ENCODE data around the gene TMEM53. TPM values are rescaled to one million over a fixed set of nuclear protein-coding genes. Genes with fewer than 3 reads are reported as not detected.

TMEM53 gene
- total RNA-seq, 1 donor = 6.9 TPM

DNA sequence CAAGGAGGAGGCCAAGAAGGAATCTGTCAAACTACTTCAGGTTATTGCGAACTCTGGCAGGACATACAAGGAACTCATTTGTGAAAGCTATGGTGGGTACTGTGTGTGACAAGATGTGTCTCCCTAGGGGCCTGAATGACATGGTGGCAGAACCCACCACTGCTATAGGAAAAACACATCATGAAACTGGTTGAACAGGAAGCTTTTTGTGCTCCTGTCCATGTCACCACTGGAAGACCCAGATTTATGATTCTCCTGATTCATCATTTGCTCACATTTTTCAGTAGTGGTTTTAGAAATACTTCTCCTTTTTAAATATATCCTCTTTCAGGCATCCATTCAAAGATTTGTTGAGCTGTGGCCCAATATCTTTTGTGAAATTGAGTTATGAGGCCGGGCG, 23.9 kb upstream of the TMEM53 start:
- TF ChIP-seq, protein P1, sequence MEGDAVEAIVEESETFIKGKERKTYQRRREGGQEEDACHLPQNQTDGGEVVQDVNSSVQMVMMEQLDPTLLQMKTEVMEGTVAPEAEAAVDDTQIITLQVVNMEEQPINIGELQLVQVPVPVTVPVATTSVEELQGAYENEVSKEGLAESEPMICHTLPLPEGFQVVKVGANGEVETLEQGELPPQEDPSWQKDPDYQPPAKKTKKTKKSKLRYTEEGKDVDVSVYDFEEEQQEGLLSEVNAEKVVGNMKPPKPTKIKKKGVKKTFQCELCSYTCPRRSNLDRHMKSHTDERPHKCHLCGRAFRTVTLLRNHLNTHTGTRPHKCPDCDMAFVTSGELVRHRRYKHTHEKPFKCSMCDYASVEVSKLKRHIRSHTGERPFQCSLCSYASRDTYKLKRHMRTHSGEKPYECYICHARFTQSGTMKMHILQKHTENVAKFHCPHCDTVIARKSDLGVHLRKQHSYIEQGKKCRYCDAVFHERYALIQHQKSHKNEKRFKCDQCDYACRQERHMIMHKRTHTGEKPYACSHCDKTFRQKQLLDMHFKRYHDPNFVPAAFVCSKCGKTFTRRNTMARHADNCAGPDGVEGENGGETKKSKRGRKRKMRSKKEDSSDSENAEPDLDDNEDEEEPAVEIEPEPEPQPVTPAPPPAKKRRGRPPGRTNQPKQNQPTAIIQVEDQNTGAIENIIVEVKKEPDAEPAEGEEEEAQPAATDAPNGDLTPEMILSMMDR (IDR thresholded peaks at IDR 0.05; ENCODE audit: extremely low read depth, low read depth, low read length) = no peak
- Histone ChIP-seq H3K4me3 (ENCODE audit: insufficient read depth, low read length) (no peak overlapping the region), H3K36me3 (ENCODE audit: insufficient read depth, low read length) (no peaks in the 10 kb centered on the region), H3K4me1 (ENCODE audit: insufficient read depth, low read length) (no peaks in the 10 kb centered on the region), H3K4me2 (ENCODE audit: insufficient read depth, low read length) (no peak overlapping the region), H3K79me2 (ENCODE audit: insufficient read depth, low read length) (no peaks in the 10 kb centered on the region), H3K9me3 (ENCODE audit: low read depth, low read length) (no peaks in the 10 kb centered on the region), H3K27me3 (ENCODE audit: insufficient read depth, low read length) (no peaks in the 10 kb centered on the region), H4K20me1 (ENCODE audit: insufficient read depth, low read length) (no peaks in the 10 kb centered on the region), H3K27ac (ENCODE audit: low read depth, low read length) (no peak overlapping the region), H2AFZ (ENCODE audit: low read length) (no peak overlapping the region)
- no peak for DNase-seq (ENCODE audit: insufficient read length, low spot score, missing footprints)

GRCh38 chr1:44696789-44697345, 22.6 kb upstream of the TMEM53 start:
- H3K4me2 ChIP-seq (ENCODE audit: insufficient read depth, low read length) = no peak overlapping the region
- H3K4me3 ChIP-seq (ENCODE audit: insufficient read depth, low read length) = no peak overlapping the region
- no peak for DNase-seq (ENCODE audit: insufficient read length, low spot score, missing footprints)
- H3K4me1 ChIP-seq (ENCODE audit: insufficient read depth, low read length) = no peaks in the 10 kb centered on the region
- H4K20me1 ChIP-seq (ENCODE audit: insufficient read depth, low read length) = no peaks in the 10 kb centered on the region
- no peak overlapping the region for H3K27ac ChIP-seq (ENCODE audit: low read depth, low read length)
- H3K9me3 ChIP-seq (ENCODE audit: low read depth, low read length) = no peaks in the 10 kb centered on the region
- H3K36me3 ChIP-seq (ENCODE audit: insufficient read depth, low read length) = no peaks in the 10 kb centered on the region
- no peak overlapping the region for H2AFZ ChIP-seq (ENCODE audit: low read length)
- H3K79me2 ChIP-seq (ENCODE audit: insufficient read depth, low read length) = no peaks in the 10 kb centered on the region
- TF ChIP-seq, protein P1 (IDR thresholded peaks at IDR 0.05; ENCODE audit: extremely low read depth, low read depth, low read length) = no peak
- no peaks in the 10 kb centered on the region for H3K27me3 ChIP-seq (ENCODE audit: insufficient read depth, low read length)

DNA sequence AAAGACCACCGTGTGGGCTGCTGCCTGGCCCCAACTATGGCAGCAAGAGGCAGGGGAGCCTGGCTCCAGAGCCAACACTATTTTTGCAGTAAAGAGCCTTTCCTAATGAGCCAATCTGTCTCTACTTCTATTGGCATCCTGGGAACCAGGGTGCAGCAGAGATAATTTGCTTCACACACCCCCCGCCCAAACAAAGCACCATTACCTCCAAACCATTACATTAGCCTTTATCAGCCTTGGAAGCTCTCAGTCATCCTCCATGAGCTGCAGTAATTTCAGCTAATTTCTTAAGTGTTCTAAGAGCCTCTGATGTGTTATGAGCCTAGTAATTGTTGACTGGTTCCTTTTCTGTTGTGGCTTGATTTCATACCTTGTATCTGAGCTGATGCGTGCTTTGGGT, 21.8 kb upstream of the TMEM53 start:
- Histone ChIP-seq H4K20me1 (ENCODE audit: insufficient read depth, low read length) (no peaks in the 10 kb centered on the region), H3K9me3 (ENCODE audit: low read depth, low read length) (no peaks in the 10 kb centered on the region), H3K79me2 (ENCODE audit: insufficient read depth, low read length) (no peaks in the 10 kb centered on the region), H3K4me3 (ENCODE audit: insufficient read depth, low read length) (no peak overlapping the region), H3K36me3 (ENCODE audit: insufficient read depth, low read length) (no peaks in the 10 kb centered on the region), H3K27me3 (ENCODE audit: insufficient read depth, low read length) (no peaks in the 10 kb centered on the region), H3K27ac (ENCODE audit: low read depth, low read length) (no peak overlapping the region), H2AFZ (ENCODE audit: low read length) (no peak overlapping the region), H3K4me1 (ENCODE audit: insufficient read depth, low read length) (no peaks in the 10 kb centered on the region), H3K4me2 (ENCODE audit: insufficient read depth, low read length) (no peak overlapping the region)
- DNase-seq (ENCODE audit: insufficient read length, low spot score, missing footprints) = no peak
- TF ChIP-seq, protein P1 (IDR thresholded peaks at IDR 0.05; ENCODE audit: extremely low read depth, low read depth, low read length) = no peak

DNA sequence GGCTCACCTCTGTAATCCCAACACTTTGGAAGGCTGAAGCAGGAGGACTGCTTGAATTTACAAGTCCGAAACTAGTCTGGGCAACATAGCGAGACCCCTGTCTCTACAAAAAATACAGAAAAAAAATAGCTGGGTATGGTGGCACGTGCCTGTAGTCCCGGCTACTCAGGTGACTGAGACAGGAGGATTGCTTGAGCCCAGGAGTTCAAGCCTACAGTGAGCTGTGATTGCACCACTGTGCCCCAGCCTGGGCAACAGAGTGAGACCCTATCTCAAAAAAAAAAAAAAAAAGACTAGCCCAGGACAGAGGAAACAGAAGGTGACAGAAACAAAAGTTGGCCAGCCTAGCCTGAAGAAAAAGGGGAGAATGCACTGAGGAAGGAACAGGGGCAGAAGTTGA, 21.4 kb upstream of the TMEM53 start:
- H3K27ac ChIP-seq (ENCODE audit: low read depth, low read length) = no peak overlapping the region

More for the DNA sequence above, 21.4 kb upstream of the TMEM53 start:
- H3K79me2 ChIP-seq (ENCODE audit: insufficient read depth, low read length) = no peaks in the 10 kb centered on the region
- H3K36me3 ChIP-seq (ENCODE audit: insufficient read depth, low read length) = no peaks in the 10 kb centered on the region
- no peaks in the 10 kb centered on the region for H4K20me1 ChIP-seq (ENCODE audit: insufficient read depth, low read length)
- DNase-seq (ENCODE audit: insufficient read length, low spot score, missing footprints) = no peak
- no peak overlapping the region for H3K4me3 ChIP-seq (ENCODE audit: insufficient read depth, low read length)
- H3K9me3 ChIP-seq (ENCODE audit: low read depth, low read length) = no peaks in the 10 kb centered on the region
- TF ChIP-seq, protein P1 (IDR thresholded peaks at IDR 0.05; ENCODE audit: extremely low read depth, low read depth, low read length) = no peak
- no peaks in the 10 kb centered on the region for H3K27me3 ChIP-seq (ENCODE audit: insufficient read depth, low read length)
- H3K4me1 ChIP-seq (ENCODE audit: insufficient read depth, low read length) = no peaks in the 10 kb centered on the region
- H3K4me2 ChIP-seq (ENCODE audit: insufficient read depth, low read length) = no peak overlapping the region
- no peak overlapping the region for H2AFZ ChIP-seq (ENCODE audit: low read length)

Data from osteoblast (primary cell).